Measurements from ENCODE around the gene ZNF724.

The ZNF724 gene

DNA sequence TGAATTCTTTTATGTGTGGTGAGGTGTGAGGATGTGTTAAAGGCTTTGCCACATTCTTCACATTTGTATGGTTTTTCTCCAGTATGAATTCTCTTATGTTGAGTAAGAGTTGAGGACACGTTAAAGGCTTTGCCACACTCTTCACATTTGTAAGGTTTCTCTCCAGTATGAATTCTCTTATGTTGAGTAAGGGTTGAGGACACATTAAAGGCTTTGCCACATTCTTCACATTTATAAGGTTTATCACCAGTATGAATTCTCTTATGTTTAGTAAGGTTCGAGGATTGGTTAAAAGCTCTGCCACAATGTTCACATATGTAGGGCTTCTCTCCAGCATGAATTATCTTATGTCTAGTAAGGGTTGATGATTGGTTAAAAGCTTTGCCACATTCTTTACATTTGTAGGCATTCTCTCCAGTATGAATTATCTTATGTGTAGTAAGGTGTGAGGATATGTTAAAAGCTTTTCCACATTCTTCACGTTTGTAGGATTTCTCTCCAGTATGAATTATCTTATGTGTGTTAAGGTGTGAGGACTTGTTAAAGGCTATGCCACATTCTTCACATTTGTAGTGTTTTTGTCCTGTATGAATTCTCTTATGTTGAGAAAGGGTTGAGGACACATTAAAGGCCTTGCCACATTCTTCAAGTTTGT lies 27.1 kb downstream of the ZNF724 start:
- no peak for DNase-seq

DNA sequence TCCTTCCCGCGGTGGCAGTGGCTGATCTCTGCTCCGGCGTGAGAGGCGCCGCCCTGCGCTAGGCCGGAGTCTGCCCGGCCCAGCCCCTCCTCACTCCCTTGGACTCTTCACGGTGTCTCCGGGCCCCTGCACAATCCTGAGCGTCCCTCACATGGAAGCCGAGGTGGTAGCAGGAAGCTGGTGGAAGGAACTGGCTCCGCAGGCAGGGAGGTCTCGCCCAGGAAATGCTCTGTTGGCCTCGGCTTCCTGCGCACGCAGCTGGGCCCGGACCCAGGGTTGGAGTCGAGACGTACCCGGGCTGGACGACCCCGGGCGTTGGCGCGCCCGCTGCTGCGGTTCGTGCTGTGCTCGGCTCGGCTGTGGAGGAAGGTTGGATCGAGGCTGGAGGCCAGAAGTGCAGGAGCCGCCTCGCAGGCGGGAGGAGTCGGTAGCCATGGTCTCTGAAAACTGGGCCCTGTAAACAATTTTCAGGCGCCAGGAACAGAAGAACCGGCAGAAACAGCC lies 46.3 kb downstream of the ZNF724 start:
- DNase-seq: no peak

DNA sequence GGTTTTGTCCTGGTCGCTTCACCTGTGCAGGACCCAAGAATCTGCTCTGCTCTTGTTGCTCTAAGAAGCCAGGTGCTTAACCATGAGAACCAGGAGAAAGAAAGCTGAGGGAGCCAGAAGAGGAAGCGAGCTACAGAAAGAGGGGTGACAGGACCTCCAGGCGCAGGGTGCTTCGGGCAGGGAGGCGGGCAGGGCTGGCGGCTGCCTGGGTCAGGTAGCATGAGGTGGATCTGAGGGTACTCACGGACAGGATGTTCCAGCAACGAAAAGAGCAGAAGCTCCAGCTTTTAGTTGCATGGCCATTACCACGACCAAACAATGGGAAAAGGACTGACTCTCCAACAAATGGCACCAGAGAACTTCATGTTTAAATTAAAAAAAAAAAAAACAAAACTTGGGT lies 59.9 kb downstream of the ZNF724 start:
- DNase-seq: no peak

DNA sequence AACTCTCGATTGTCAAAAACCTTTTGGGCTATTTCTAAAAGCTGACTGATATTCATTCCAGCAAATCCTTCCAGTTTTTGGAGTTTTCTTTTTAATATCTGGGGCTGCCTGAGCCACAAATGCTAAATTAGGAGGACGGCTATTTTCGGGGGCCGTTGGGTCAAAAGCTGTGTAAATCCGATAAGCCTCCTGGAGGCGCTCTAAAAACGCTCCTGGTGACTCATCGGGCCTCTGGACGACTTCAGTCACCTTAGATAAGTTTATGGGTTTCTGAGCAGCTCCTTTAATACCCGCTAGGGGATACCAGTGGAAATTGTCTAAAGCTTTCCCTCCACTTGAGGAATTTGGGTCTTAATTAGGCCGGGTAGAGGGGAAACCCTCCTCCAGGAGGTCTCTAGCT lies 66.9 kb downstream of the ZNF724 start:
- no peak for DNase-seq

All from activated naive CD4-positive, alpha-beta T cell (primary cell).